ENCODE data around the gene BTBD9.

The BTBD9 gene

GRCh38 chr6:38370653-38371601, 268.8 kb downstream of the BTBD9 start:
- no peak for TF ChIP-seq POLR2A (IDR thresholded peaks at IDR 0.05; ENCODE audit: low read length)
- no peak for TF ChIP-seq GATA1 (IDR thresholded peaks at IDR 0.05; ENCODE audit: low read depth, low read length)
- DNase-seq, result no peak

- no peak for DNase-seq
- TF ChIP-seq POLR2A (IDR thresholded peaks at IDR 0.05; ENCODE audit: low read length) (no peak), GATA1 (IDR thresholded peaks at IDR 0.05; ENCODE audit: low read depth, low read length) (no peak)
Measured at GRCh38 chr6:38367231-38367630, 272.5 kb downstream of the BTBD9 start.

GRCh38 chr6:38366234-38366633, 273.5 kb downstream of the BTBD9 start:
- no peak for TF ChIP-seq GATA1 (IDR thresholded peaks at IDR 0.05; ENCODE audit: low read depth, low read length)
- TF ChIP-seq POLR2A (IDR thresholded peaks at IDR 0.05; ENCODE audit: low read length), result no peak
- DNase-seq, result no peak

- DNase-seq, result no peak
- no peak for TF ChIP-seq GATA1 (IDR thresholded peaks at IDR 0.05; ENCODE audit: low read depth, low read length)
- no peak for TF ChIP-seq POLR2A (IDR thresholded peaks at IDR 0.05; ENCODE audit: low read length)
Measured at GRCh38 chr6:38364775-38365174, 275.0 kb downstream of the BTBD9 start.

- TF ChIP-seq GATA1 (IDR thresholded peaks at IDR 0.05; ENCODE audit: low read depth, low read length), result no peak
Measured at GRCh38 chr6:38364127-38364526, 275.6 kb downstream of the BTBD9 start.

GRCh38 chr6:38355519-38355918, 284.2 kb downstream of the BTBD9 start:
- TF ChIP-seq GATA1 (IDR thresholded peaks at IDR 0.05; ENCODE audit: low read depth, low read length) (no peak), POLR2A (IDR thresholded peaks at IDR 0.05; ENCODE audit: low read length) (no peak)
- DNase-seq, result no peak

More at GRCh38 chr6:38364127-38364526, 275.6 kb downstream of the BTBD9 start:
- DNase-seq, result no peak

GRCh38 chr6:38354905-38355304, 284.8 kb downstream of the BTBD9 start:
- DNase-seq, result no peak
- TF ChIP-seq POLR2A (IDR thresholded peaks at IDR 0.05; ENCODE audit: low read length), result no peak
- no peak for TF ChIP-seq GATA1 (IDR thresholded peaks at IDR 0.05; ENCODE audit: low read depth, low read length)

GRCh38 chr6:38354037-38354381, 285.7 kb downstream of the BTBD9 start:
- TF ChIP-seq POLR2A (IDR thresholded peaks at IDR 0.05; ENCODE audit: low read length), result no peak
- no peak for TF ChIP-seq GATA1 (IDR thresholded peaks at IDR 0.05; ENCODE audit: low read depth, low read length)
- DNase-seq, result no peak

- TF ChIP-seq POLR2A (IDR thresholded peaks at IDR 0.05; ENCODE audit: low read length) (no peak), GATA1 (IDR thresholded peaks at IDR 0.05; ENCODE audit: low read depth, low read length) (no peak)
- DNase-seq, result no peak
Measured at GRCh38 chr6:38353310-38354036, 286.3 kb downstream of the BTBD9 start.

- no peak for TF ChIP-seq POLR2A (IDR thresholded peaks at IDR 0.05; ENCODE audit: low read length)
- TF ChIP-seq GATA1 (IDR thresholded peaks at IDR 0.05; ENCODE audit: low read depth, low read length), result no peak
Measured at GRCh38 chr6:38352636-38353035, 287.1 kb downstream of the BTBD9 start.

GRCh38 chr6:38350942-38351341, 288.8 kb downstream of the BTBD9 start:
- no peak for DNase-seq
- TF ChIP-seq POLR2A (IDR thresholded peaks at IDR 0.05; ENCODE audit: low read length) (no peak), GATA1 (IDR thresholded peaks at IDR 0.05; ENCODE audit: low read depth, low read length) (no peak)

More at GRCh38 chr6:38352636-38353035, 287.1 kb downstream of the BTBD9 start:
- no peak for DNase-seq

GRCh38 chr6:38350220-38350619, 289.5 kb downstream of the BTBD9 start:
- DNase-seq, result no peak
- TF ChIP-seq POLR2A (IDR thresholded peaks at IDR 0.05; ENCODE audit: low read length) (no peak), GATA1 (IDR thresholded peaks at IDR 0.05; ENCODE audit: low read depth, low read length) (no peak)

GRCh38 chr6:38349795-38350194, 289.9 kb downstream of the BTBD9 start:
- TF ChIP-seq GATA1 (IDR thresholded peaks at IDR 0.05; ENCODE audit: low read depth, low read length) (no peak), POLR2A (IDR thresholded peaks at IDR 0.05; ENCODE audit: low read length) (no peak)
- no peak for DNase-seq

GRCh38 chr6:38349221-38349620, 290.5 kb downstream of the BTBD9 start:
- TF ChIP-seq POLR2A (IDR thresholded peaks at IDR 0.05; ENCODE audit: low read length), result no peak
- TF ChIP-seq GATA1 (IDR thresholded peaks at IDR 0.05; ENCODE audit: low read depth, low read length), result no peak
- no peak for DNase-seq

Measured in erythroblast (primary cell).